Mesenchymal stem cell (in vitro differentiated cells and primary cell): ENCODE measurements around the gene ZSWIM3.
"Not testable (repeated sequence)": the region's sequence is repeated elsewhere in the genome, so short reads cannot be mapped to it uniquely, and the experiment has no call there.

Experiments
- DNase-seq: peaks from one replicate; pipeline ENCODE4 v3.0.0-alpha.2; 2013
- H2AFZ ChIP-seq: one replicate; pipeline ENCODE4 v1.6.1; 2013; ENCODE audit warnings: low read depth, mild to moderate bottlenecking, control low read depth, inconsistent platforms, low read length, moderate library complexity
- H2AK5ac ChIP-seq: 2 replicates; pipeline ENCODE4 v1.6.1; 2013; ENCODE audit warnings: low read length, moderate library complexity, mild to moderate bottlenecking, inconsistent platforms; ENCODE audit not compliant: severe bottlenecking
- H2BK120ac ChIP-seq: one replicate; pipeline ENCODE4 v1.6.1; 2013; ENCODE audit warnings: low read depth, mild to moderate bottlenecking, inconsistent platforms, low read length, moderate library complexity
- H2BK12ac ChIP-seq, 2 experiments: one replicate each; pipeline ENCODE4 v1.6.1; 2013; ENCODE audit warnings: inconsistent platforms in 2 of 2, low read length in 2 of 2, mild to moderate bottlenecking in 2 of 2, moderate library complexity in 2 of 2, control low read depth in 1 of 2
- H2BK15ac ChIP-seq: one replicate; pipeline ENCODE4 v1.6.1; 2013; ENCODE audit warnings: mild to moderate bottlenecking, low read depth, inconsistent platforms; ENCODE audit not compliant: poor library complexity, severe bottlenecking
- H2BK5ac ChIP-seq: 2 replicates; pipeline ENCODE4 v1.6.1; 2013; ENCODE audit warnings: low read depth, mild to moderate bottlenecking, low read length, control low read depth, inconsistent platforms; ENCODE audit not compliant: poor library complexity, severe bottlenecking
- H3K14ac ChIP-seq, 2 experiments: one replicate each; pipeline ENCODE4 v1.6.1; 2013; ENCODE audit warnings: inconsistent platforms in 2 of 2, low read length in 2 of 2, control low read depth in 1 of 2, mild to moderate bottlenecking in 1 of 2, moderate library complexity in 1 of 2
- H3K18ac ChIP-seq, 2 experiments: one replicate each; pipeline ENCODE4 v1.6.1; 2013; ENCODE audit warnings: inconsistent platforms in 2 of 2, low read length in 2 of 2, control low read depth in 1 of 2, low read depth in 1 of 2, mild to moderate bottlenecking in 1 of 2
- H3K23ac ChIP-seq, 2 experiments: one replicate each; pipeline ENCODE4 v1.6.1; 2013; ENCODE audit warnings: inconsistent platforms in 2 of 2, low read length in 2 of 2, mild to moderate bottlenecking in 2 of 2, moderate library complexity in 2 of 2, control low read depth in 1 of 2
- H3K27ac ChIP-seq: 2 replicates; pipeline ENCODE4 v1.5.1; 2013; ENCODE audit warnings: mild to moderate bottlenecking, moderate library complexity, low read length, control low read depth, inconsistent platforms; ENCODE audit not compliant: poor library complexity, severe bottlenecking
- H3K27me3 ChIP-seq, 2 experiments: 2 replicates each; pipeline versions ENCODE4 v1.6.1 to v1.7.0; 2013; ENCODE audit warnings: low read length in 2 of 2, mild to moderate bottlenecking in 2 of 2, moderate library complexity in 2 of 2, control low read depth in 1 of 2, inconsistent platforms in 1 of 2; ENCODE audit not compliant: control insufficient read depth in 1 of 2, insufficient read depth in 1 of 2
- H3K36me3 ChIP-seq, 2 experiments: 2 replicates each; pipeline versions ENCODE4 v1.6.1 to v1.7.0; 2013; ENCODE audit warnings: low read length in 2 of 2, control low read depth in 1 of 2, inconsistent platforms in 1 of 2, low read depth in 1 of 2, mild to moderate bottlenecking in 1 of 2; ENCODE audit not compliant: insufficient read depth in 2 of 2, control insufficient read depth in 1 of 2
- H3K4ac ChIP-seq, 2 experiments: one replicate each; pipeline ENCODE4 v1.6.1; 2013; ENCODE audit warnings: inconsistent platforms in 2 of 2, low read length in 2 of 2, mild to moderate bottlenecking in 2 of 2, moderate library complexity in 2 of 2, control low read depth in 1 of 2, low read depth in 1 of 2
- H3K4me1 ChIP-seq: 2 replicates; pipeline ENCODE4 v1.6.1; 2013; ENCODE audit warnings: low read depth, low read length, control low read depth; ENCODE audit not compliant: control insufficient read depth, insufficient read depth
- H3K4me2 ChIP-seq: 2 replicates; pipeline ENCODE4 v1.6.1; 2013; ENCODE audit warnings: low read length, mild to moderate bottlenecking, inconsistent platforms; ENCODE audit not compliant: poor library complexity, severe bottlenecking
- H3K4me3 ChIP-seq, 2 experiments: 2 replicates each; pipeline versions ENCODE4 v1.5.1 to v1.7.0; 2013; ENCODE audit warnings: low read length in 2 of 2, mild to moderate bottlenecking in 2 of 2, control low read depth in 1 of 2, low read depth in 1 of 2; ENCODE audit not compliant: insufficient read depth in 1 of 2
- H3K79me1 ChIP-seq: replicated peaks from 2 replicates; pipeline ENCODE4 v1.6.1; 2013; ENCODE audit warnings: mild to moderate bottlenecking, control low read depth, low read length, inconsistent platforms; ENCODE audit not compliant: poor library complexity, severe bottlenecking
- H3K9ac ChIP-seq: 2 replicates; pipeline ENCODE4 v1.7.0; 2013; ENCODE audit warnings: mild to moderate bottlenecking, low read length, moderate library complexity
- H3K9me3 ChIP-seq: 2 replicates; pipeline ENCODE4 v1.7.0; 2013; ENCODE audit warnings: mild to moderate bottlenecking, low read length; ENCODE audit not compliant: control insufficient read depth
- H4K8ac ChIP-seq: one replicate; pipeline ENCODE4 v1.6.1; 2013; ENCODE audit warnings: inconsistent platforms, mild to moderate bottlenecking, low read length, moderate library complexity
- H4K91ac ChIP-seq: one replicate; pipeline ENCODE4 v1.6.1; 2013; ENCODE audit warnings: mild to moderate bottlenecking, low read length, inconsistent platforms
- WGBS: methylation state at CpG from one replicate; pipeline ENCODE4 v1.1.7; 2013; ENCODE audit warnings: mixed read lengths; 5-methylcytosine and 5-hydroxymethylcytosine counted together

The ZSWIM3 gene

GRCh38 chr20:45872626-45873025 is 15.2 kb downstream of the ZSWIM3 start:
- H3K9ac ChIP-seq: no peak overlapping the region
- H3K4me3 ChIP-seq: no peak overlapping the region
- no peaks in the 10 kb centered on the region for H3K4me1 ChIP-seq
- H3K4me2 ChIP-seq: no peak overlapping the region
- no peak overlapping the region for H3K14ac ChIP-seq
- H3K9me3 ChIP-seq: no peaks in the 10 kb centered on the region
- peaks cover 10 to 14% of the 10 kb centered on the region in 2 experiments for H3K36me3 ChIP-seq
- no peak overlapping the region for H2AFZ ChIP-seq
- H3K4ac ChIP-seq: no peak overlapping the region
- no peak for DNase-seq
- no peak overlapping the region for H2BK15ac ChIP-seq
- H2BK120ac ChIP-seq: no peak overlapping the region
- no peak overlapping the region for H3K18ac ChIP-seq
- H3K27ac ChIP-seq: no peak overlapping the region
- no peaks in the 10 kb centered on the region for H3K27me3 ChIP-seq
- H2BK5ac ChIP-seq: no peak overlapping the region
- H4K8ac ChIP-seq: no peak overlapping the region
- H3K23ac ChIP-seq: no peak overlapping the region
- no peak overlapping the region for H2BK12ac ChIP-seq
- 100% methylated on average over 3 of the region's 4 CpGs for WGBS
- H4K91ac ChIP-seq: no peak overlapping the region
- H2AK5ac ChIP-seq: no peak overlapping the region
- H3K79me1 ChIP-seq: peaks cover 2% of the 10 kb centered on the region

- H2BK120ac ChIP-seq: no peak overlapping the region
- DNase-seq: no peak
- H4K8ac ChIP-seq: no peak overlapping the region
- H4K91ac ChIP-seq: no peak overlapping the region
- H3K27me3 ChIP-seq: no peaks in the 10 kb centered on the region
- no peak overlapping the region for H3K27ac ChIP-seq
- H3K4me1 ChIP-seq: no peaks in the 10 kb centered on the region
- no peak overlapping the region for H2AK5ac ChIP-seq
- no peak overlapping the region for H3K23ac ChIP-seq
- H3K4ac ChIP-seq: no peak overlapping the region
- H3K79me1 ChIP-seq: peaks cover 2% of the 10 kb centered on the region
- H3K36me3 ChIP-seq: peaks cover 13 to 23% of the 10 kb centered on the region in 2 experiments
- no peaks in the 10 kb centered on the region for H3K9me3 ChIP-seq
- H3K18ac ChIP-seq: no peak overlapping the region
- H3K4me3 ChIP-seq: no peak overlapping the region
- H3K9ac ChIP-seq: no peak overlapping the region
- no peak overlapping the region for H3K4me2 ChIP-seq
- H3K14ac ChIP-seq: no peak overlapping the region
- no peak overlapping the region for H2BK15ac ChIP-seq
- H2BK5ac ChIP-seq: no peak overlapping the region
- H2AFZ ChIP-seq: no peak overlapping the region
- WGBS: 100% methylated on average over 1 of the region's 1 CpG
- H2BK12ac ChIP-seq: no peak overlapping the region
Measured at GRCh38 chr20:45873409-45874103, 16.1 kb downstream of the ZSWIM3 start.

GRCh38 chr20:45874104-45874481 is 16.7 kb downstream of the ZSWIM3 start:
- not testable (repeated sequence) for H4K91ac ChIP-seq, H2BK5ac ChIP-seq, H3K27me3 ChIP-seq, H2BK15ac ChIP-seq, H3K4ac ChIP-seq, H3K9ac ChIP-seq, DNase-seq, H3K18ac ChIP-seq, H3K4me3 ChIP-seq, H3K4me1 ChIP-seq, H4K8ac ChIP-seq, H2BK120ac ChIP-seq, H3K23ac ChIP-seq, H3K27ac ChIP-seq, H3K9me3 ChIP-seq, H2AK5ac ChIP-seq, H2BK12ac ChIP-seq, H3K4me2 ChIP-seq, H3K79me1 ChIP-seq, H2AFZ ChIP-seq, H3K14ac ChIP-seq
- peaks cover 13 to 23% of the 10 kb centered on the region in 2 experiments for H3K36me3 ChIP-seq
- WGBS: 93% methylated on average over 10 of the region's 10 CpGs

GRCh38 chr20:45874576-45874975 is 17.2 kb downstream of the ZSWIM3 start:
- Histone ChIP-seq H3K14ac (no peak overlapping the region), H3K4me1 (no peaks in the 10 kb centered on the region), H3K27me3 (no peaks in the 10 kb centered on the region), H3K18ac (no peak overlapping the region), H2AFZ (no peak overlapping the region), H3K9ac (no peak overlapping the region), H2BK12ac (no peak overlapping the region), H3K23ac (no peak overlapping the region), H2AK5ac (no peak overlapping the region), H3K9me3 (no peaks in the 10 kb centered on the region), H4K8ac (no peak overlapping the region), H3K4ac (no peak overlapping the region), H3K27ac (no peak overlapping the region), H3K4me3 (no peak overlapping the region), H2BK5ac (no peak overlapping the region), H2BK15ac (no peak overlapping the region), H3K36me3 (peaks cover 13 to 22% of the 10 kb centered on the region in 2 experiments), H3K79me1 (no peaks in the 10 kb centered on the region), H2BK120ac (no peak overlapping the region), H3K4me2 (no peak overlapping the region), H4K91ac (no peak overlapping the region)
- DNase-seq: no peak
- WGBS: 95% methylated on average over 4 of the region's 4 CpGs
